T follicular helper cell (primary cell): ENCODE data around the gene C1QTNF3.
A peak's percentile ranks its signal among the peaks of the same experiment; 100 is the strongest.
"Not testable (repeated sequence)": the region's sequence is repeated elsewhere in the genome, so short reads cannot be mapped to it uniquely, and the experiment has no call there.

ENCODE experiments used
- DNase-seq: peaks from one replicate; pipeline ENCODE4 v3.0.0-alpha.2; 2020; ENCODE audit warnings: low read depth

Gene C1QTNF3

DNA sequence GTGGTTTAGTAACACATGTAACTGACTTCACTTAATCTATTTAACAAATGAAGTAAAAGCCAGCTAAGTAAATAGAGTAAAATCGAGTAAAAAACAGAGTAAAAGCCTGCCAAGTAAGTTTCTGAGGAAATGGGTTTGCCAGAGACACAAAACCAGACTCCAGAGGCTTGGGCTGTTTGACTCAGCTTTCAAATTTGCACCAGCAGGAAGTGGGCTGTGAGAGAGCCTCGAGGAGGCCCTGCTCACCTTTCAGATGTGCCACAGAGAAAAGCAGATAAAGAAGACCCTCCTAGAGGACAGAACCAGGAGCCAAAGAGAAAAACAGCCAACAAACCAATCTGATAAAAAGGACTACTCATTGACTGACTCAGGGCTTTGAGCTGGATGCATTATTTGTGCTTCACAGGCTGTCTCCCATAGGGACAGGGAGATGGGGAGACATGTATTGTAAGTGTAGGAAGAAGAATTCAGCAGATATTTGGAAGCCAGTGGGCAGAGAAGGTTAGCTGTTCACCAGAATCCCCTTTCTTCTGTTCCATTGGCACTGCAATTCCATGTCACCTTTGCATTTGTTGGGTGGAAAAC, 20.8 kb downstream of the C1QTNF3 start:
- no peak for DNase-seq

DNA sequence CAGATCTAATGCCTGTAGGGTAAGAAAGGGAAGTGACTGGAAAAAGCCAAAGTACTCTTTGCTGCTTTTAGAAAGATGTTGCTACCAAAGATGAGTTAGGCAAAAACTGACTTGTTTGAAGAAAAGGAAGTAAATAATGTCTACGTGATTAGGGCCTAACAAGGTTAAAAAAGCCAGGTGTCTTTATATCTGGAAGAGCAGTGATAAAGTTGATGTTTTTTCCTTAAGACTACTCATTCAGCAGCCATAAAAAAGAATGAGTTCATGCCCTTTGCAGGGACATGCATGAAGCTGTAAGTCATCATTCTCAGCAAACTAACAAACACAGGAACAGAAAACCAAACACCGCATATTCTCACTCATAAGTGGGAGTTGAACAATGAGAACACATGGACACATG, 21.7 kb downstream of the C1QTNF3 start:
- DNase-seq, result no peak

DNA sequence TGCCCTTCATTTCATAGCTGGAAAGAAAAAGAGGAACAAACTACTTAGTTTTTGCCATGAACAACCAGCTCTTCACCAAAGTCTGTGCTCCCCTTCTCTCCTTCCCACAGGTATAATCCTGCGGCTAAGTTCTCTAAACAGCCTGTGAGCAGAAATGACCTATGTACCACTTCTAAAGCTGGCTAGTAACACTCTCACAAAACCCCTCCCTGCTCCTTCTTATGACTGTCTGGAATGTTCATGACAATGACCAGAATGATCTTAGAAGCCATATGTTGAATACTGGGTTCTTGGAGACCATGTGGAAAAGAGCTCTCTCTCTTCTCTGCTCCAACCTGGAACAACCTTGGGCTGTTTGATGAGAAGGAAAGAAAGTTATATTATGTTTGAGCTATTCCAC, 22.3 kb downstream of the C1QTNF3 start:
- no peak for DNase-seq

- DNase-seq, result no peak
Measured at GRCh38 chr5:34017254-34017653, 25.8 kb downstream of the C1QTNF3 start.

DNA sequence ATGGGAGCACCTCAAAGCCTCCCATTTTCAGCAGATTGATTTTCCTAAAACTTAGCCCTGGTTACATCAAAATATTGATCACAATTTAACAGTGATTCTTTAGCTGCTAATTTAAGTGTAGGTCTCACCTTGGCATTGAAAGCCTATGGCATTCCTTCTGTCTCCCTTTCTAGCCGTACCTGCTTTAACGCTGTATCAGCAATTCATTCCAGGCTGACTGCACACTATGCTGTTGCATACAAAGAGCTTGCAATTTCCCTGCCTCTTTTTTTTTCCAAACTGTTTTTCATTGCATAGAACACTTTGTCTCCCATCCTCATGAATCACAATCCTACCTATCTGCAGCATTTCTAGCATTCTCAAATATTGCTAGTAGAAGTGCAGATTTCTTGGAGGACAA, 26.3 kb downstream of the C1QTNF3 start:
- DNase-seq, result no peak

GRCh38 chr5:34016222-34016621, 26.8 kb downstream of the C1QTNF3 start:
- no peak for DNase-seq

DNA sequence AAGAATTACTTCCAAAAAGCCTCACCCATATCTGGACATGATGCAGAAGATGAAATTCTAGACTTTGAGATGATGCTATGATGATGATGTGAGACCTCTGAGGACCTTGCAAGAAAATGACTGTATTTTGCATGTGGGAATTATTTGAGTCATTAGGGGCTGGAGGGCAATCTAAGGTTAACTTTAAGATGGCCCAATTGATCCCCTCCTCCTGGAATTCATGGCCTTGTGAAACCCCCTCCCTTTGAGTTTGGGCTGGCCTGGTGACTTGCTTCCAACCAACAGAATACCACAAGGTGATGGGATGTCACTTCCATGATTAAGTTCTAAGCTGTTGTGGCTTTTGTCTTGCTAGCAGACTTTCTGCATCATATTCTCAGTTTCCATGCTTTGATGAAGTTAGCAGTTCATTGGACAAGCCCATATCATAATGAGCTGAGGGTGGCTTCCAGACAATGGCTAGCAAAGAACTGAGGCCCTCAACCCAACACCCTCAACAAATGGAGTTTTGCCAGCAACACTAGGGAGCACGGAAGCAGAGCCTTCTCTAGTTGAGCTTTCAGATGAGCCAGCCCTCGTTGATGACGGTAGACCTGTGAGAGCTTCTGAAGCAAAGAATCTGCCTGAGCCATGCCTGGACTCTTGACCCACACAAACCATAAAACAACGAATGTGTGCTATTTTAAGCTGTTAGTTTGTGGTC, 27.7 kb downstream of the C1QTNF3 start:
- DNase-seq, result no peak

DNA sequence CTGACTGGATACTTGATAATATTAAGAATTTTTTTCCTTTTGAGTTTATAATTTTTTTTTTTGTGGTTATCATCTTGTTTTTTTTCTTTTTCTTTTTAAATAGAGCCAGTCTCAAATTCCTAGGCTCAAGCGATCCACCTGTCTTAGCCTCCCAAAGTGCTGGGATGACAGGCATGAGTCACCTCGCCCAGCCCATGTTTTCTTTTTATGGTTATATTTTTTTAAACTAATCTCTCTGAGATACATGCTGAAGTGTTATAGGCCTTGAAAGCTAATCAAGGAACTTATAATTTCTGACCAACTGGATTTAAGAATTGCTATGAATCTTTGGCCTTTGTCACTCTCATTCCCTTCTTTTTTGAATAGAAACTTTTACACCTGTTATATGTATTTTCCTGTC, 28.4 kb downstream of the C1QTNF3 start:
- no peak for DNase-seq

GRCh38 chr5:34013547-34013946, 29.5 kb downstream of the C1QTNF3 start:
- no peak for DNase-seq

DNA sequence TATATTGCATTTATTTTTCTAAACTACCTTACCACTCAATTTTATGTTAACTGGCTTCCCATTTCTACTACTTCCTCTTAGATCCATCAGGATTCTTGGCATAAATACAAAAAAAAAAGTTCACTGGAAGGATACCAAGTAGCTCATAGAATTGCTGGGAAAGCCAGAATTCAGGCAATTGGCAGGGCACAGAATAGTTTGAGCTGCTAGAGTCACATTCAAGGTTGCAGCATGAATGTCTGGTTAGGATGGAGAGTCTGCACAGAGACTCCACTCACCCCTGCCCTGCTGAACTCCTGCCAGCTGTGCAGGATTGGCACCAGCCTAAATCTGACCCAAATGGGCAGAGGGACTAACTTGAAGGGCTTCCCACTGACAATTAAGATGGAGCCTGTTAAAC, 30.2 kb downstream of the C1QTNF3 start:
- DNase-seq, result no peak

DNA sequence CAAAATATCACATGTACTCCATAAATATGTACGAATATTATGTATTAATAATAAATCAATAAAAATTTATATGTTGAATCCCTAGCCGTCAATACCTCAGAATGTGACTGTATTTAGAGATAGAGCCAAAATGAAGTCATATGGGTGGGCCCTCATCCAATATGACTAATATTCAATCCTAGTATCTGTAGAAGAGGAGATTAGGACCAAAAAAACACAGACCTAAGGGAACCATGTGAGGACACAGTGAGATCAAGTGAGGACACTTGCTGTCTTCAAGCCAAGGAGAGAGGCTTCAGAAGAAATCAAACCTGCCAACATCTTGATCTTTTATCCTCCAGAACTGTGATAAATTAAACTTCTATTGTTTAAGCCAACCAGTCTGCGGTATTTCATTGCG, 31.5 kb downstream of the C1QTNF3 start:
- DNase-seq, result no peak

DNA sequence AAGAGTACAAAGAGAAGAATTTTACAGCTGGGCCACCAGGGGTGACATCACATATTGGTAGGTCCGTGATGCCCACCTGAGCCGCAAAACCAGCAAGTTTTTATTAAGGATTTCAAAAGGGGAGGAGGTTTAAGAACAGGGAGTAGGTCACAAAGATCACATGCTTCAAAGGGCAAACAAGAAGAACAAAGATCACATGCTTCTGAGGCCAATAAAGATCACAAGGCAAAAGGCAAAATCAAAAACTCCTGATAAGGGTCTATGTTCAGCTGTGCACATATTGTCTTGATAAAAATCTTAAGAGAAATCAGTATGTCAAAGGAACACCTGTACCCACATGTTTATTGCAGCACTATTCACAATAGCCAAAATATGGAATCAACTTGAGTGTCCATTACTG, 32.9 kb downstream of the C1QTNF3 start:
- not testable (repeated sequence) for DNase-seq

GRCh38 chr5:34009610-34010009, 33.4 kb downstream of the C1QTNF3 start:
- no peak for DNase-seq

- no peak for DNase-seq
Measured at GRCh38 chr5:34008802-34009201, 34.2 kb downstream of the C1QTNF3 start.

GRCh38 chr5:34007621-34008600, 35.1 kb downstream of the C1QTNF3 start, which contains the start of gene AMACR:
TSS of gene AMACR (minus strand) at chr5:34008050. CDS start at chr5:34008019, 31 bp downstream.
- peak; percentile 86 for DNase-seq

- no peak for DNase-seq
Measured at GRCh38 chr5:34007201-34007620, 35.8 kb downstream of the C1QTNF3 start.

DNA sequence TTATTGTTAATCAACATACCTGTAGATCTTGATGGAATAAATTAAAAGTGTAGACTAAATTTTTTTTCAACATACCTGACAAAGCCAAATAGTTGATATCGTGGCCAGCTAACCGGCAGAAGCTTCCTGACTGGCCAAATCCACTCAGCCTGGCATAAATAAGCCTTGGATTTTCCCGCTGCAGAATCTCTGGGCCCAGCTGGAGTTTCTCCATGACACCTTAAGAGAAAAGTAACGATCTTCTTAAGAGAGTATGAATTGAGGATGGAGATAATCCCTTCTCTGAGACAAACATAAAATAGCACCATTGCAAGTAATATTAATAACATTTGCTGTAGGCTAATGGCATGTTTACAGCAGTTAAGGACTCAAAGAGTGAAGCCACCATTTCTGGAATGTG, 37.3 kb downstream of the C1QTNF3 start:
- DNase-seq, result no peak

GRCh38 chr5:34005211-34005610, 37.8 kb downstream of the C1QTNF3 start:
- no peak for DNase-seq

DNA sequence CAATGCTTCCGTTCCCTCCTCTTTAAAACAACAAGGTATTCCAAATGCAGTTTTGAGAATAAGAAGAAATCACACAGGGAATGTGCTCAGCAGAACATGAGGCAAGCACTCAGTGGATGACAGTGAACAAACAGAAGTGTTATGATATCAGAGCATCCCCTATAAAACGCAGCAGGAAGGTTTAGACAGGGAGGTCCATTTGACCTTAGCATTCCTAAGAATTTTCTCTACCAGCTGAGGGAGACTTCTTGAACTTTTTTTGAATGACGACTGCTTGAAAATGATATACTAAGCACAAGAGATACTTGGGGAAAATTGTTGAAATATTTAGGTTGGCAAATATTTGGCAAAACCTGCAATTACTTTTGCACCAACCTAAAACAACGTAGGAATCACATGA, 39.1 kb downstream of the C1QTNF3 start:
- no peak for DNase-seq

GRCh38 chr5:34002629-34003328, 40.2 kb downstream of the C1QTNF3 start:
- no peak for DNase-seq

GRCh38 chr5:34001241-34001841, 41.7 kb downstream of the C1QTNF3 start:
- no peak for DNase-seq

GRCh38 chr5:33999978-34000377, 43.0 kb downstream of the C1QTNF3 start:
- no peak for DNase-seq
